ENCODE measurements around the gene EFCAB12.

- TF ChIP-seq CTCF (IDR thresholded peaks at IDR 0.05) (no peak), POLR2AphosphoS5 (IDR thresholded peaks at IDR 0.05) (no peak)
Observed at GRCh38 chr3:129404610-129405009, 23.8 kb downstream of the EFCAB12 start.
